ENCODE results near the gene HOXA11. TPM values are rescaled to one million over a fixed set of nuclear protein-coding genes. Genes with fewer than 3 reads are reported as not detected.
A peak's percentile ranks its signal among the peaks of the same experiment; 100 is the strongest.

The HOXA11 gene
- total RNA-seq, 1 donor from 2014 or later = not detected

DNA sequence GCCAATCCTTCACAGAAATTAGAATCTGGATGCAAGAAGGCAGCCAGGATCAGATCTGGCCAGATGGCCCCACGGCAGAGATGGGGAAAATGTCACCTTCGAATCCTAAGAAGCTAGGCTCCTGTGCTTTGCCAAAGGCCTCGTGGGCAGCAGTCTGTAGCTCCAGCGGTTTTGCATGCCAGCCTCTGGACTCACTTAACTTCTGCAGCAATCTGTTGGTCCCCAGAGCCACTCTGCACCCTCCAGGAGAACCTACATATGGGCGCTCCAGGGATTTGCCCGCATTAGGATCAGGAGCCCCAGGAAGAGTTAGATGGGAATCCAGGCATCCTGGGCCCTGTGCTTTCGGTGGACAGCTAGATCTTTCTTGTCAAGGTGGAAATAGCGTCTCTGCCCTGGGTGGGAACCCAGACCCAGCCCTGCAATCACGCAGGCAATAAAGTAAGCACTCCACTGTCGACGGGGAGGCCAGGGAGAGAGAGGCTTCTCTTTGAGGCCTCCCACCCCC is 25.0 kb upstream of the HOXA11 start:
- H3K4me1 ChIP-seq = peaks cover 19% of the 10 kb centered on the region
- DNase-seq = no peak
- H3K9me3 ChIP-seq = no peaks in the 10 kb centered on the region
- H3K27ac ChIP-seq = no peak overlapping the region
- H3K4me3 ChIP-seq = no peak overlapping the region
- peaks cover 98% of the 10 kb centered on the region for H3K27me3 ChIP-seq
- no peaks in the 10 kb centered on the region for H3K36me3 ChIP-seq
- ATAC-seq = no peak
- no peak for TF ChIP-seq CTCF (IDR thresholded peaks at IDR 0.05)
- intact Hi-C loops (cut with DNase I) = loop anchor here (10.0 kb wide), 2 partner anchors 365 to 705 kb away; no protein-coding TSS in a partner anchor

GRCh38 chr7:27208998-27209397 is 24.0 kb upstream of the HOXA11 start:
- H3K36me3 ChIP-seq = no peaks in the 10 kb centered on the region
- peaks cover 22% of the 10 kb centered on the region for H3K4me1 ChIP-seq
- no peak overlapping the region for H3K27ac ChIP-seq
- no peak for DNase-seq
- intact Hi-C loops (cut with DNase I) = loop anchor here (10.0 kb wide), 2 partner anchors 366 to 706 kb away; no protein-coding TSS in a partner anchor
- no peak overlapping the region for H3K4me3 ChIP-seq
- H3K9me3 ChIP-seq = no peaks in the 10 kb centered on the region
- H3K27me3 ChIP-seq = peaks cover 99% of the 10 kb centered on the region
- ATAC-seq = no peak
- TF ChIP-seq CTCF (IDR thresholded peaks at IDR 0.05) = no peak

GRCh38 chr7:27207348-27207985 is 22.4 kb upstream of the HOXA11 start:
- no peak for TF ChIP-seq CTCF (IDR thresholded peaks at IDR 0.05)
- no peak overlapping the region for H3K27ac ChIP-seq
- no peak overlapping the region for H3K4me3 ChIP-seq
- DNase-seq (no peak), ATAC-seq (no peak)
- intact Hi-C loops (cut with DNase I) = loop anchor here (10.0 kb wide), 2 partner anchors 367 to 707 kb away; no protein-coding TSS in a partner anchor
- H3K4me1 ChIP-seq = peaks cover 16% of the 10 kb centered on the region
- no peaks in the 10 kb centered on the region for H3K9me3 ChIP-seq
- H3K27me3 ChIP-seq = peaks cover 99% of the 10 kb centered on the region
- H3K36me3 ChIP-seq = no peaks in the 10 kb centered on the region

DNA sequence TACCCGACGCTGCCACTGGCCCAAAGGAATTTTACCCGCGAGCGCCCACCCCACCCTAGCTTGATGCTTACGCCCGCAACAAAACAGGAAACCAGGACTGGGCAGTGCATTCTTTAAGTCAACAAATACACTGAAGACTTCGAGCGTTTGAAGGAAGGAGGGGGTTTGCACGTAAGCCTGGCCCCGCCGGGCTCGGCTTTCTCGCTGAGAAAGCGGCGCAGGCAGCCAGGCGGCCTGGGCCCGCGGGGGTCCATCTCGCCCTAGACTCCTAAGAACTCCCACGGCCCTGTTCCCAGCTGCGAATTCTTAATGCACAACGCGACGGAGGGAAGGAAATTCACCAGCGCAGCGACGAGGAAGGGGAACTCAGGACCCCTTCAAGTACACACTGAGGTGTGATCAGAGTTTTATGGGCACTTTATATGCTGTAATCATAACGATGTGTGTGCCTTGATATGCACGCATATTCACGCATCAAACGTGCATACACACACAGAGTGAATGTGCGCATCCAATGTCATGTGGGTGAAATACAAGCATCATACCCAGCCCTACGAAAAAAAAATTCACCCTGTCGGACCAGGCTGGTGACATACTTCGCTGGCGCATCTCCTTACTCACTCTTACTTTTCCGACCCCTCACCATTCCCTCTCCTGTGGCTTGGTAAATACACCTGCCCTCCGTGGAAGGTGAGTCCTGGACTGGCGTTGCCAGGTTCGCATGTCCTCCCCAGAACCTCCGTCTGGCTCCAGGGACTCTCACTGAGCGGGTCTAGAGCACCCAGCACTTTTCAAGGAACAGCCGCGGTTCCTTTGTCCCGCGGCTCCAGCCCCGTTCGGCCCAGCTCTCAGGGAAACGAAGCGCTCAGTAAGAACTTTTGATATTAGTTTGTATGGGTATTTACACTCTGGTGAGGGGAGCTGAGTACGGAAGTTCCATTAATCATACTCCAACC is 20.6 kb upstream of the HOXA11 start:
- Histone ChIP-seq H3K4me3 (no peak overlapping the region), H3K27me3 (peaks cover 99% of the 10 kb centered on the region), H3K27ac (no peak overlapping the region), H3K36me3 (no peaks in the 10 kb centered on the region), H3K9me3 (no peaks in the 10 kb centered on the region), H3K4me1 (peaks cover 22% of the 10 kb centered on the region)
- no peak for ATAC-seq
- intact Hi-C loops (cut with DNase I) = loop anchor here (10.0 kb wide), 2 partner anchors 369 to 709 kb away; no protein-coding TSS in a partner anchor
- no peak for TF ChIP-seq CTCF (IDR thresholded peaks at IDR 0.05)
- peak; percentile 48 for DNase-seq

- peak; percentile 64 for DNase-seq
- no peak overlapping the region for H3K27ac ChIP-seq
- peaks cover 24% of the 10 kb centered on the region for H3K4me1 ChIP-seq
- TF ChIP-seq CTCF (IDR thresholded peaks at IDR 0.05) = no peak
- peaks cover 99% of the 10 kb centered on the region for H3K27me3 ChIP-seq
- H3K4me3 ChIP-seq = no peak overlapping the region
- H3K36me3 ChIP-seq = no peaks in the 10 kb centered on the region
- intact Hi-C loops (cut with DNase I) = loop anchor here (10.0 kb wide), 2 partner anchors 370 to 710 kb away; no protein-coding TSS in a partner anchor
- ATAC-seq = peak; percentile 10
- no peaks in the 10 kb centered on the region for H3K9me3 ChIP-seq
Measured at GRCh38 chr7:27204851-27205322, 19.9 kb upstream of the HOXA11 start.

Measured in upper lobe of right lung (tissue), 1 donor.